Ishikawa (cell line): ENCODE measurements around the gene SLC16A2.

Experiments
- EGR1 ChIP-seq: IDR thresholded peaks from 2 replicates; pipeline ENCODE4 v1.6.1; 2012
- EP300 ChIP-seq: IDR thresholded peaks from 2 replicates; pipeline ENCODE4 v1.6.1; 2012; ENCODE audit warnings: borderline replicate concordance
- FOXM1 ChIP-seq: IDR thresholded peaks from 2 replicates; pipeline ENCODE4 v1.6.1; 2012; ENCODE audit warnings: low read depth, borderline replicate concordance
- MAX ChIP-seq: IDR thresholded peaks from 2 replicates; pipeline ENCODE4 v1.6.1; 2012
- RAD21 ChIP-seq: IDR thresholded peaks from 2 replicates; pipeline ENCODE4 v1.6.1; 2012; ENCODE audit warnings: low read depth
- REST ChIP-seq: IDR thresholded peaks from 2 replicates; pipeline ENCODE4 v1.6.1; 2012; ENCODE audit warnings: low read depth, mild to moderate bottlenecking
- TAF1 ChIP-seq: IDR thresholded peaks from 2 replicates; pipeline ENCODE4 v1.6.1; 2012; ENCODE audit warnings: low read depth, mild to moderate bottlenecking
- TCF12 ChIP-seq: IDR thresholded peaks from 2 replicates; pipeline ENCODE4 v1.6.1; 2012; ENCODE audit warnings: low read depth
- TEAD4 ChIP-seq: IDR thresholded peaks from 2 replicates; pipeline ENCODE4 v1.6.1; 2012
- USF1 ChIP-seq: IDR thresholded peaks from 2 replicates; pipeline ENCODE4 v1.6.1; 2012

- TF ChIP-seq FOXM1 (no peak), RAD21 (no peak), TEAD4 (no peak), MAX (no peak), TCF12 (no peak), USF1 (no peak), TAF1 (no peak), EP300 (no peak), REST (no peak), EGR1 (no peak)
Observed at GRCh38 chrX:74523224-74523623, 101.9 kb downstream of the SLC16A2 start.
